ENCODE measurements around the gene FNIP1. TPM values are rescaled to one million over a fixed set of nuclear protein-coding genes. Genes with fewer than 3 reads are reported as not detected.
"Not testable (repeated sequence)": the region's sequence is repeated elsewhere in the genome, so short reads cannot be mapped to it uniquely, and the experiment has no call there.

Gene FNIP1
- total RNA-seq, 1 donor from 2014 or later, result 40.6 TPM

DNA sequence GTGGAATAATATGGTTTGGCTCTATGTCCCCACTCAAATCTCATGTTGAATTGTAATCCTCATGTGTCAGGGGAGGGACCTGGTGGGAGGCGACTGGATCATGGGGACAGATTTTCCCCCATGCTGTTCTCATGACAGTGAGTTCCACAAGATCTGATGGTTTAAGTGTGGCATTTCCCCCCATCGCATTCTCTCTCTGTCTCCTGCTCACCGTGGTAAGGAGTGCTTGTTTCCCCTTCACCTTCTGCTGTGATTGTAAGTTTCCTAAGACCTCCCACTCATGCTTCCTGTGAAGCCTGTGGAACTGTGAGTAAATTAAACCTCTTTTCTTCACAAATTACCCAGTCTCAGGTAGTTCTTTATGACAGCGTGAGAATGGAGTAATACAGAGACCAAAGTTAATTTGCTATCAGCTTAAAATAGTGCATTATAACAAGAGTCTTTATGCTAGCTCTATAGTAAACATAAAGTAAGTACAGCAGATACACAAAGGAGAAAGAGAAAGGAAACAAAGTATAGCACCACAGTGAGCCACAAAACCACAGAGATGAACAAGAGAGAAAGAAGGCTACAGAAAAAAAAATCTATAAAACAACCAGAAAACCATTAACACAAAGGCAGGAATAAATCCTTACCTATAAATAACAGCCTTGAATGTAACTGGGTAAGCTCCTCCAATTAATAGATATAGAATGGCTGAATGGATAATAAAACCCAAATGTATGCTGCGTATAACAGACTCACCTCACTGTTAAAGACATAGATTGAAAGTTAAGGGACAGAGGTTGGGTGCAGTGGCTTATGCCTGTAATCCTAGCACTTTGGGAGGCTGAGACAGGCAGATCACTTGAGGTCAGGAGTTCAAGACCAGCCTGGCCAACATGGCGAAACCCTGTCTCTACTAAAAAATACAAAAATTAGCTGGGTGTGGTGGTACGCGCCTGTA is 201.5 kb downstream of the FNIP1 start:
- Mint-ChIP-seq H3K4me1 (ENCODE audit: low read depth) (peaks cover 13% of the 10 kb centered on the region), H3K9me3 (ENCODE audit: low read depth) (no peaks in the 10 kb centered on the region), H3K27ac (ENCODE audit: unreplicated experiment) (no peak overlapping the region), H3K27me3 (ENCODE audit: low read depth) (no peaks in the 10 kb centered on the region), H3K4me3 (ENCODE audit: unreplicated experiment) (no peak overlapping the region), H3K36me3 (ENCODE audit: low read depth) (peaks cover 3% of the 10 kb centered on the region)
- TF ChIP-seq CTCF (IDR thresholded peaks at IDR 0.05), result no peak
- no peak for DNase-seq (ENCODE audit: low spot score)

DNA sequence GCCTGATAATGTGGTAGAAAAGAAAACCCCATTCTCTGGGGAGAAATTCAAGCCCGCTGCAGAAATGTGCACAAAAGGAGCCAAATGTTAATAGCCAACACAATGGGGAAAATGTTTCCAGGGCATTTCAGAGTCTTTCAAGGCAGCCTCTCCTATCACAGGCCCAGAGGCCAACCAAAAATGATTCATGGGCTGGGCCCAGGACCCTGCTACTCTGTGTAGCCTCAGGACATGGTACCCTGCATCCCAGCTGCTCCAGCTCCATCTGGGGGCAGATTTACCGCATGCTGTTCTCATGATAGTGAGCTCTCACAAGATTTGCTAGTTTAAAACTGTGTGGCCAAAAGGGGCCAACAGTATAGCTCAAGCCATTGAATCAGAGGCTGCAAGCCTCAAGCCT is 202.9 kb downstream of the FNIP1 start:
- Mint-ChIP-seq H3K4me3 (ENCODE audit: unreplicated experiment) (no peak overlapping the region), H3K27ac (ENCODE audit: unreplicated experiment) (no peak overlapping the region), H3K27me3 (ENCODE audit: low read depth) (no peaks in the 10 kb centered on the region), H3K9me3 (ENCODE audit: low read depth) (no peaks in the 10 kb centered on the region), H3K36me3 (ENCODE audit: low read depth) (peaks cover 3% of the 10 kb centered on the region), H3K4me1 (ENCODE audit: low read depth) (peaks cover 13% of the 10 kb centered on the region)
- DNase-seq (ENCODE audit: low spot score), result no peak
- TF ChIP-seq CTCF (IDR thresholded peaks at IDR 0.05), result no peak

GRCh38 chr5:131593436-131593835 is 203.4 kb downstream of the FNIP1 start:
- not testable (repeated sequence) for H3K27ac Mint-ChIP-seq (ENCODE audit: unreplicated experiment); DNase-seq (ENCODE audit: low spot score); H3K36me3 Mint-ChIP-seq (ENCODE audit: low read depth); H3K9me3 Mint-ChIP-seq (ENCODE audit: low read depth); H3K4me1 Mint-ChIP-seq (ENCODE audit: low read depth); H3K27me3 Mint-ChIP-seq (ENCODE audit: low read depth); H3K4me3 Mint-ChIP-seq (ENCODE audit: unreplicated experiment)

Other genes starting within 250 kb of the FNIP1 start
- gene RAPGEF6, start 161.8 kb downstream of the FNIP1 start, total RNA-seq, result 12.1 to 18.9 TPM (median 13.6 TPM) in 3 replicates
- gene MEIKIN, start 148.6 kb upstream of the FNIP1 start, total RNA-seq, result not detected in 3 replicates
- gene ACSL6, start 214.6 kb upstream of the FNIP1 start, total RNA-seq, result not detected in 3 replicates

All from chondrocyte (in vitro differentiated cells).